Daoy (cell line): Measurements from ENCODE around the gene NOL8. TPM values are rescaled to one million over a fixed set of nuclear protein-coding genes. Genes with fewer than 3 reads are reported as not detected.

Experiments
- DNase-seq: peaks from one replicate; pipeline ENCODE4 v3.0.0-alpha.2; 2015; ENCODE audit warnings: low read depth
- total RNA-seq: library from RNA; depleted of rRNA; stranded (reverse); fragments of >200 nt; shearing (Covaris generic); gene quantifications from 2 replicates; pipeline ENCODE4 v1.2.3, GENCODE V29; 2014

NOL8 gene
- total RNA-seq, 1 experiment from 2014 or later = 31.9 TPM

GRCh38 chr9:92312887-92313623 lies 12.1 kb downstream of the NOL8 start:
- no peak for DNase-seq

- DNase-seq = no peak
These were observed 14.6 kb downstream of the NOL8 start for GRCh38 chr9:92310562-92310961.

GRCh38 chr9:92308893-92309292 lies 16.3 kb downstream of the NOL8 start:
- DNase-seq = no peak

DNA sequence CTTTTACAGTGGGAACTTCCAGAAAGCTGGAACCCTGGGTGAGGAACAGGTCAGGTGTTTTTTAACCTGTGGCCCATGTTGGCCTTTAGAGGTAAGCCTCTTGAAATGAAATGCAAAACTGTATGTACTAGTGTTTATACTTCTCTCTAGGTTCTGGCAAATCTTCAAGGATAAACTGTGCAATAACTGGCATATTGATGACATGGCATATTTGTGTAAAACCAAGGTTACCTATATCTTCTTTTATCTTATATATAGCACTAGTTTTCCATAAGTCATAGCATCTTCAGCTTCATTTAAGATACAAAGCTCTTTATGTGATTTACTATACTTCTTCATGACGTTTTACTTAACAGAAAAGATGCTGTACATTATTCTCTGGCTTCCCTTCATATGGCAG lies 24.2 kb downstream of the NOL8 start:
- no peak for DNase-seq

DNA sequence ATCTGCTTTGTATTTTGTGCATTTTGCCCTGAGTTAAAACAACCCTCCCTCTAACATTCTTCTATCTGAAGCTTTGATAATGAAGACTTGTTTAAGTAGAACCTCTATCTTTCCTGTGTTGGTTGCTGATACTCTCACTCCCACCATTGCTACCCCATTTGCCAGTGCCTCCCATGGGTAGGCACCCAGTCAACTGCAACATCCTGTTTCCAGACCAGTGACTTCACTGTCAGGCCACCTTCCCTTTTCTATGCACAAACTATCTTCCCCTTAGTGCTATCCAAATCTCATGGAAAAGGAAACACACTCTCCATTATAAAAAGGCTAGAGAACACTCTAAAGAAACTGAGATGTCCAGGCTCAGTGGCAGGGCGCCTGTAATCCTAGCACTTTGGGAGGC lies 26.0 kb downstream of the NOL8 start:
- DNase-seq = no peak

DNA sequence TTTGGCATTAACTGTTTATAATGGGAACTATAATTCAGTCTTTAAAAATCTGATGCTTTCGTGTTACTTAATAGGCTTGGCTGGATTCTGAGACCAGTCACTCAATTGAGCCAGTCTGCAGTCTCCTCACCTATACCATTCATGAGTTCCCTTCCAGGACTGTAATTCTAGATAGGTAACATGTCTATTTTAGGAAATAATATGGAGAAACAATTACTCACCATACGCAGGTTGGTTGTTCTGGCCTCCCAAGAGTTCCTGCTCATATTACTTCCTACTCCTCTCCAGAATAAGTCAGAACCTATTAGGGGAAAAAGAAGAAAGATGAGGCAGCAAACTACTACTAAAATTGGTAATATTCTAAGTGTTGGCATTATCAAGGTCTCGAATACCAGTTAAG lies 27.1 kb downstream of the NOL8 start:
- no peak for DNase-seq

DNA sequence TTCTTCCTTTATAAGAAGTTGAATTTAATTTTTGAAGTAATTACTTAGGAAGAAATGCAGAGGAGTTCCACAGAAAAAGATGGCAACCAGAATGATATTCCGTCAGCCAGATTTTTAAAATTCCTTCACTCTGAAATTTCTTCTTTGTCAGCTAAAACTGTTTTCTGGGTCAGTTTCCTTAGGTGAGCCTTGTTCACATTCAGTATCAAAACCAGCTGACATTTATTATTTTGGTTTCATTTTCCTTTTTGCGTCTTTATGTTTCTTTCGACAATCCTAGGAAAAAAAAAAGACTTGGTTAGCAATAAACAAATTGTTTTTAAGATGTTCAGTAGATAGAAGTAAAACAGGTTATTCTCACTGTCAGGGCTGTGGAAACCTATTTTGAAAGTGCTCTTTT lies 27.5 kb downstream of the NOL8 start:
- DNase-seq = no peak

GRCh38 chr9:92295827-92296258 lies 29.3 kb downstream of the NOL8 start:
- DNase-seq = no peak

GRCh38 chr9:92295240-92295790 lies 29.8 kb downstream of the NOL8 start:
- DNase-seq = no peak

DNA sequence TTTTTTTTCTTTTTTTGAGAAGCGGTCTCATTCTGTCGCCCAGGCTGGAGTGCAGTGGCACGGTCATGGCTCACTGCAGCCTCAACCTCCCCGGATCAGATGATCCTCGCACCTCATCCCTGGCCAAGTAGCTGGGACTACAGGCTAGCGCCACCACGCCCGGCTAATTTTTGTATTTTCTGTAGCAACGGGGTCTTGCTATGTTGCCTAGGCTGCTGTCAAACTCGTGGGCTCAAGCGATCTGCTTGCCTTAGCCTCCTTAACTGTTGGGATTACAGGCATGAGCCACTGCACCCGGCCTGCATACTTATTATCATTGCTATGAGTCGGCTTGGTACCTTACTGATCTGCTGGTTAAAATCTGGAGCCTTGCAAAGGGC lies 30.9 kb downstream of the NOL8 start:
- DNase-seq = peak; percentile 22

DNA sequence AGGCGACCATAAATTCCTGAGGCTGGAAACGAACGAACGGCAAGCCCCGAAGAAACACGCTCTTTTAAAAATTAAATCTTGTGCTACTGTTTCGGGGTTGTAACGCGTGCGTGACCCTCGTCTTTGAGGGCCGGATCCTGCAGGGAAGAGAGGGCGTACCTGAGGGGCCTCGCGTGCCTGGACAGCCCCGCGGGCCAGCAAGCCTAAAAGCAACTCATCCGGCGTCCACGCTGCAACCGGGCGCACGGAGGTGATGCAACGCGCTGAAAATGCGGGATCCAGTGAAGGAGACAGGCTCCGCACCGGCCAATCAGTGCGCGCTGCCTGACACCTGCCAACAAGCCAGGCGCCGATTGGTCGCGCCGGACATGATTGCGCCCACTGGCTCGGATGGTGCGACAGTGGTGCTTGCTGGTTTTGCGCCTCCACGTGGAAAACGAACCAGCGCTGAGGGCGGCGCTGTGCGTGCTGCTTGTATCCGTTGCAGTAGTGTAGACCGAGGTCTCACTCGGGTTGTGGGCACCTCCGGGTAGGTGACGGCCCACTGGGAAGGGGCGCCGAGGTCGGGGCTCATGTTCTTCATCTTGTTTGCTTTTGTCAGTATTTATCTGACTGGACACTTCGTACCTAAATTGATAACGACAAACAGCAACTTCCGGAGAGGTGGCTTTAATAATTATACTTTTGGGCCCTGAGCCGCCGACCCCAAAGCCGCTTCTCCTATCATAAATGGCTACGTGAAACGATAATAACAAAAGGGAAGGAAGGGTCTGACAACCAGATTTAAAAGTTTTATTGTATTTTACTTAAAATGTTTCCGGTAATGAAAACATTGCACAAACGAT lies 31.5 kb downstream of the NOL8 start, which contains the start of gene IARS1:
TSS of gene IARS1 (minus strand) at position 246 of the 845 bp plus-strand sequence. CDS start 4,278 bp downstream, outside the sequence.
- peak; percentile 100 for DNase-seq

DNA sequence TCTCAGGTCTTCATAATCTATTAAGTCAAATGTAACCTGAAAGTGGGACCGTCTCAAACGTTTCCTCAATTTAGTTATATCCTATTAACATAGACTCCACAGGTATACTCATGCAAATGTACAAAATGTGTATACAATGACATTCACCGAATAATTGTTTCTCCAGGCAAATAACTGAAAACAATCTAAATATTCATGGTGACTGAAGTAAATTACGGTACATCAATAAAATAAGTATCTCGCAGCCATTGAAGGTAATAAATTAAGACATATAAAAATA lies 32.1 kb downstream of the NOL8 start:
- no peak for DNase-seq

- DNase-seq = no peak
These were observed 32.6 kb downstream of the NOL8 start for GRCh38 chr9:92292338-92293074.

DNA sequence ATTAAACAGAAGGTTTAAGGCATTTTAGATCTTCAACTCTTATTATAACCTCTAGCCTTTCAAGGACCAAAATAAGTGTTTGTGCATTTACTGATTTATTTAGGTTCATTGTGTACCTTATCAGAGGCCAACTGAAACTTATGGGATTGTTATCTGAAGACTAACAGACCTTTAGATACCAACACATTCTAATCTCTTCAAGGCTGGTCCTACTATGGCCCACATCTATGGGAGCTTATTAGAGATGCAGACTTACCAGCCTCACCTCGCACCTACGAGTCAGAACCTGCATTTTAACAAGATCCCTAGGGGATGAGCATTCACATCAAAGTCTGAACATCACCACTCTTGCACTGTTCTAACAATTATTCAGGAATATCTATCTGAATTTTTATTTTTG lies 33.6 kb downstream of the NOL8 start:
- DNase-seq = no peak

DNA sequence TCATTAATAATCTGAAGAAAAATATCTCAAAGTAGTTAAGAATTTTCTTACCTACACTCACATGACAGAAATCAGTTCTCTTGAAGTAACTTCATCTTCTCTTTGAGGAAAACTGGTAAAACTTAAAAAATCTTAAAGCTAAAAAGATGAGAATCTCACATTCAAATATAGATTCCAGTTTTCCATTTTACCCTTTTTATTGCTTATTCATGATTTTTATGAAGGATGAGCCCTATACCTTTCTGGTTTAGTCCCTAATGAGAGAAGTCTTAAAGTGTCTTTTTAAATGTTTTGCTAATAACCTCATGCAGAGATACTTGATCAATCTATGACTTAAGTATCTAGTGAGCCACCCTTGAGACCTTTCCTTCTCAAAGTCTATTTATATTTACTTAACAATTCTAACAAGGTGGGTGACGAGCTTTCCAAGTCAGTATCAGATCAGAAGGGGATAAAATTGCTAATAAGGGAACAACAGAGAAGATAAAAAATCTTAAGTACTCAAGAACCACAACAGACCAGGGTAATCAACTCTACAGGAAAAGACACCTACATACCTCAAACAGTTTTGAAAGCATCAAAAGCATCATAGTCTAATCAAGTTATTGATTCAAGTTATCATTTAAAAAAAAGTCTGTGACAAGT lies 34.2 kb downstream of the NOL8 start:
- DNase-seq = no peak

DNA sequence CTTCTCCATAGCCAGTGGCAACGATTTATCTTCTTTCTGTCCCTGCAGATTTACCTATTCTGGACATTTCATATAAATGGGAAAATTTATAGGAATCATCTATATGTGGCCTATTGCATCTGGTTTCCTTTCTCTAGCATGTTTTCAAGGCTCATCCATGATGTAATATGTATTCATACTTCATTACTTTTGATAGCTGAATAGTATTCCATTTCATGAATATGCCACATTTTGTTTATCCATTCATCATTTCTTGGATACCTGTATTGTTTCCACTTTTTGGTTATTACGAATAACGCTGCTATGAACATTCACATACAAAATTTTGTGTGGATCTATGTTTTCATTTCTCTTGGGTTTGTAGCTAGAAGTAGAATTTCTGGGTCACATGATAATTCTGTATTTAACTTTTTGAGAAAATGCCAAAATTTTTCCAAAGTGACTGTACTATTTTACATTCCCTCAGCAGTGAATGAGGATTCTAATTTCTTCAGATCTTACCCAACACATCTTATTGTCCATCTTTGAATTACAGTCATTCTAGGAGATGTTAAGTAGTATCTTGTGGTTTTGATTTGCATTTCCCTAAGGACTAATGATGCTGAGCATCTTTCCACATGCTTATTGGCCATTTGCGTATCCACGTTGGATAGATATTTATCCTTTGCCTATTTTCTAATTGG lies 35.3 kb downstream of the NOL8 start:
- no peak for DNase-seq

DNA sequence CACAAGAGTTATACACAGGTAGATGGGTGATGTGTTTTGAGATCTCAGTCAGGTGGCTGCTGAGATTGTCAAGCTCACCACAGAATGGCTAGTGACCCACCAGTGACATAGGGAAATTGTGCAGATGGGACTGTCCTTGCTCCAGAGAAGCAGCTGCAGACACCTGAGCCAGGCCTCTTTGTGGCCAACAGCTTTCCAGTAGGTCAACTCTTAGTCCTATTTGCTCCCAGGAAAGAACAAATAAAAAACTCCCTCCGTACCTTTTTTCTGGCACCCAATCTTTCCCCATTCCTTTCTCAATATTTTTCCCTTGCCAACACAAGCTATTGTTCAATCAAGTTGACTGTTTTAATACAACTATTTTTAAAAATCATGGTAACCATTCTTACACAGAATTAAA lies 45.8 kb downstream of the NOL8 start:
- no peak for DNase-seq

DNA sequence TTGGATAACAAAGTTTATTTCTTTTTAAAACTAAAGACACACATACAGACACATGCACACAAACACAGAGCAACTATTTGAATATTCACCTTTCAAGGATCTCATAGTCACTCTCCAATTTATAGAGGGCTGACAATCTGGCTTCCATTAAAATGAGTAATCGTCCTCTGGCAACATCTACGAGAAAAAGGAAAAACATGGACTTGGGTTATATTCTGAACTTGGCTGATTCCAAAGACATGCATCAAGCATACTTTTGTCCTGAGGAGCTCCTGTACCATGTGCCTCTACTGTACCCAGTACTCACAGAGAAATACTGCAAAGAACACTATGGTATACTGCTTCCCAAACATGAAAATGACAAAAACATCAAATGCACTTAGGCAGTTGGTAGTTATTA lies 47.0 kb downstream of the NOL8 start:
- DNase-seq = no peak

- peak; percentile 16 for DNase-seq
These were observed 48.7 kb downstream of the NOL8 start for GRCh38 chr9:92276331-92277032.

- no peak for DNase-seq
These were observed 49.6 kb downstream of the NOL8 start for GRCh38 chr9:92275541-92275940.

- no peak for DNase-seq
These were observed 54.6 kb downstream of the NOL8 start for GRCh38 chr9:92270511-92270910.
